ENCODE data around the gene DSC2.

Gene DSC2

DNA sequence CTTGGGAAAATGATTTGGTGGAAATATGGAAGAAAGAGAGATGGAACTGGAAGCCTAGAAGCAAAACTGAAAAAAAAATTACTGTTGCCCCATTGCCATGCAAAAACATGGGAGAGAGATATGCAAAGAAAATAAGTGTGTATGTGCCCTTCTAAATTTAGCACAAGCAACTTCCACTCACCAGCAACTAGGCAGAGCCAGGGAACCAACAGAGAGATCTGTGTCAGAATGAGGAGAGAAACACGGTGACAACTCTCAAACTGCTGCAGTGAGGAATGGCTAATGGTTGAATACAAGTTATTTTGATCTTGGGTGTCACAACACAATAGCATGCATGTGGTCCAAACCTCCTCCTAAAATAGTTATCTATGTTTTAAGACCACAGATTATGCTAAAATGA is 10.9 kb downstream of the DSC2 start:
- TF ChIP-seq, protein P1, sequence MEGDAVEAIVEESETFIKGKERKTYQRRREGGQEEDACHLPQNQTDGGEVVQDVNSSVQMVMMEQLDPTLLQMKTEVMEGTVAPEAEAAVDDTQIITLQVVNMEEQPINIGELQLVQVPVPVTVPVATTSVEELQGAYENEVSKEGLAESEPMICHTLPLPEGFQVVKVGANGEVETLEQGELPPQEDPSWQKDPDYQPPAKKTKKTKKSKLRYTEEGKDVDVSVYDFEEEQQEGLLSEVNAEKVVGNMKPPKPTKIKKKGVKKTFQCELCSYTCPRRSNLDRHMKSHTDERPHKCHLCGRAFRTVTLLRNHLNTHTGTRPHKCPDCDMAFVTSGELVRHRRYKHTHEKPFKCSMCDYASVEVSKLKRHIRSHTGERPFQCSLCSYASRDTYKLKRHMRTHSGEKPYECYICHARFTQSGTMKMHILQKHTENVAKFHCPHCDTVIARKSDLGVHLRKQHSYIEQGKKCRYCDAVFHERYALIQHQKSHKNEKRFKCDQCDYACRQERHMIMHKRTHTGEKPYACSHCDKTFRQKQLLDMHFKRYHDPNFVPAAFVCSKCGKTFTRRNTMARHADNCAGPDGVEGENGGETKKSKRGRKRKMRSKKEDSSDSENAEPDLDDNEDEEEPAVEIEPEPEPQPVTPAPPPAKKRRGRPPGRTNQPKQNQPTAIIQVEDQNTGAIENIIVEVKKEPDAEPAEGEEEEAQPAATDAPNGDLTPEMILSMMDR (IDR thresholded peaks at IDR 0.05; ENCODE audit: control extremely low read depth, extremely low read depth, low read depth, missing control alignments): no peak
- CTCF ChIA-PET: interaction anchor here (1.9 kb wide), 1 partner anchor 71 kb away, joined by 4 read pairs; the partner anchor contains the start of gene DSC1
- POLR2A ChIA-PET: no interaction called here
- no peak for DNase-seq (ENCODE audit: extremely low spot score)

DNA sequence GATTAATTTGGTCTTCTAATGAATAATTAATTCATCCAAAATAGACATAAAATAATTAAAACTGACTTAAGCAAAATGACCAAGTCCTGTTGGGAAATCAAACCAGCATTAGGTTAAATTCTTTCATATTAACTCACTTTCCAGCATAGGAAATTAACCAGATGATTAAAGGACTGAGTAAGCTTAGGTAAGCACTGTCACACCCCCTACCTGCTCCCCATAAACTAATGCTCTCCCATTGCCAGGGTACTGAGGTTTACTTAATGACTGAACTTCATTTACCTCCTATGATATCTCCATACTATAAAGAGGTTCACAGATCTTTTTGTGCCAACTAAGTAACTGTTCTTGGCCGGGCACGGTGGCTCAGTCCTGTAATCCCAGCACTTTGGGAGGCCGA is 13.7 kb downstream of the DSC2 start:
- ChIA-PET POLR2A (no interaction called here), CTCF (interaction anchor here (1.2 to 1.4 kb wide), 2 partner anchors 9 to 11 kb away, joined by 3 to 4 read pairs; no protein-coding TSS in a partner anchor)
- DNase-seq (ENCODE audit: extremely low spot score): no peak
- TF ChIP-seq, protein P1 (IDR thresholded peaks at IDR 0.05; ENCODE audit: control extremely low read depth, extremely low read depth, low read depth, missing control alignments): no peak

DNA sequence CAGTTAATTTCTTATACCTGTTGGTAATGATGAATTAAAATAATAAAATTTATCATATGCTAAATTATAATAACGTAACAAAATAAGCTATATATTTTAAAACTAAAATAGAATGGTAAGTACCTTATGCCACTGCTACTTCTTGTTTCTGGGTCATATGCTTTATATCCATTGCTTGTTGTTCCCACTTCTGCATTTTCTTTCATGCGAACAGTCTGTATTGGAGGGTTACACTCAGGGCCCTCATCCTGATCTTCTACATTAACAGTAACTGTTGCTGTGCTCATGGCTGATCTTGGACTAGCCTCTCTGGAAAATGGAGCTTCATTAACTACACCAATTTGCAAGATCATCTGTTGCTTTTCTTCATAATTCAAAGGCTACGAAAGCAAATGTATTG is 22.2 kb downstream of the DSC2 start:
- CTCF ChIA-PET: interaction anchor here (0.8 to 1.5 kb wide), 6 partner anchors 9 to 249 kb away, joined by 3 to 4 read pairs (median 3); no protein-coding TSS in a partner anchor
- TF ChIP-seq, protein P1 (IDR thresholded peaks at IDR 0.05; ENCODE audit: control extremely low read depth, extremely low read depth, low read depth, missing control alignments): no peak
- POLR2A ChIA-PET: no interaction called here
- DNase-seq (ENCODE audit: extremely low spot score): no peak

DNA sequence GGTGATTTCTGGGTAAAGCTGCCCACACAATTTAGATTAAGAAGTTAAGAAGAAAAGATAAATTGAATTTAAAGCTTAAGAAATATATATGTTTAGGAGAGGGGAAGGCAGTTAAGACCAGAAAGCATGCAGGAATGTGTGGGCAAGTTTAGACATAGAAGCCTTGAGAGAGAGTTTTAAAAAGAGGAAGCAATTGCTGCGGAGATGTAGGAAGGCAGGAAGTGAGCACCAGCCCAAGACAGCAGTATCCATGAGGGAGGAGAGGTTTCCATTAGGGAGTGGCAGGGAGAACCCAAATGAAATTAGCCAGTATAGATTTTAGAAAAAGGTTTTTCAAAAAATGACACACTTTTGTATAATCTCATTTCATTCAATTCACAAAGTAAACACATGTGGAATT is 24.3 kb downstream of the DSC2 start:
- TF ChIP-seq, protein P1 (IDR thresholded peaks at IDR 0.05; ENCODE audit: control extremely low read depth, extremely low read depth, low read depth, missing control alignments): no peak
- no peak for DNase-seq (ENCODE audit: extremely low spot score)
- ChIA-PET CTCF (interaction anchor here (1.1 to 1.6 kb wide), 5 partner anchors 8 to 16 kb away, joined by 3 to 4 read pairs (median 4); no protein-coding TSS in a partner anchor), POLR2A (no interaction called here)

DNA sequence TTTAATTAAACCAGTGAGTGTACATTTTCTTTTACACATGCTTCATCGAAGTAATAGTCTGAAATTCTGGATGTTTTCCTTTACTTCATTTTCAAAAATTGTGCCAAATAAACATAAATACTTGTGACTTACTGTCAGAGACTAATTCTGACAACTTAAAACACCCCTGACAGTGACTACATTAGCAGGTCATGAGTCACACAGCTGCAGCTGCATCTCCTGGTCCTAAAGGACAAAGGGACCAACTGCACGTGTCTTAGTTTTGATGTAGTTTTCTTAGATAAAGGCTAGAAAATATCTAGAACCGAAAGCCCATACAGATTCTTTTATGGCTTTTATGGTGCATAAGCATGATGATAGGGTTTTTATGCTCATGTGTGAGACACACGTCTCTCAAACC is 30.0 kb downstream of the DSC2 start:
- ChIA-PET POLR2A (no interaction called here), CTCF (interaction anchor here (1.1 to 1.7 kb wide), 3 partner anchors 7 to 13 kb away, joined by 4 to 5 read pairs (median 4); no protein-coding TSS in a partner anchor)
- TF ChIP-seq, protein P1 (IDR thresholded peaks at IDR 0.05; ENCODE audit: control extremely low read depth, extremely low read depth, low read depth, missing control alignments): no peak
- DNase-seq (ENCODE audit: extremely low spot score): no peak

DNA sequence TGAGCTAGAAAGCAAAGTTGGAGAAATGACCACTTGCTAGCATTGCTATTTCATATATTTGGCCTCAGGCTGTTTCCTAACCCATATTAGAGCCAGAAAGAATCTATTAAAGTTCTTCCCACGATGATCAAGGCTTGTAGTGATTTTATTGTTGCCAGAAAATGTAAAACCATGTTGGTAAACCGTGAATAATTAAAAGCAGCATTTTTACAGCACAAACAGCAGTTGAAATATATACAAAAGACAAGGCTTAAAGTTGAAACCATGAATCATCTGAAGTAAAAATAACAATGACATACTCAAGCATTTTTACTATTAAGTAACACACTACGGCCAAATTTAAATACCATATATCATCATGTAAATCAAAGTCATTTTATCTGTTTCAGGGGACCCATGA is 32.0 kb downstream of the DSC2 start:
- ChIA-PET POLR2A (no interaction called here), CTCF (interaction anchor here (1.2 to 1.3 kb wide), 2 partner anchors 8 to 9 kb away, joined by 3 to 4 read pairs; no protein-coding TSS in a partner anchor)
- TF ChIP-seq, protein P1 (IDR thresholded peaks at IDR 0.05; ENCODE audit: control extremely low read depth, extremely low read depth, low read depth, missing control alignments): no peak
- DNase-seq (ENCODE audit: extremely low spot score): no peak
